SK-N-SH (cell line): ENCODE measurements around the gene RBPJL.

ENCODE experiments used
- EP300 ChIP-seq, 2 experiments: IDR thresholded peaks; 2 replicates each; pipeline versions ENCODE4 v1.4.0 to v1.6.1; 2012; ENCODE audit warnings: borderline replicate concordance in 1 of 2, low read depth in 1 of 2, low read length in 1 of 2
- EZH2phosphoT487 ChIP-seq: fragments of 200-600 bp; sonication (generic); IDR thresholded peaks from 2 replicates; pipeline ENCODE4 v1.6.1; 2017; ENCODE audit warnings: low read depth, mixed run types, mild to moderate bottlenecking, antibody characterized with exemption, moderate library complexity, borderline replicate concordance
- JUND ChIP-seq: IDR thresholded peaks from 2 replicates; pipeline ENCODE4 v1.4.0; 2012
- MXI1 ChIP-seq: IDR thresholded peaks from 2 replicates; pipeline ENCODE4 v1.6.1; 2012; ENCODE audit warnings: mild to moderate bottlenecking, low read depth, low read length, improper control_type of control experiment
- NFIC ChIP-seq: IDR thresholded peaks from 2 replicates; pipeline ENCODE4 v1.4.0; 2012; ENCODE audit warnings: borderline replicate concordance
- NRF1 ChIP-seq: IDR thresholded peaks from 2 replicates; pipeline ENCODE4 v1.6.1; 2012; ENCODE audit warnings: low read depth, mild to moderate bottlenecking, low read length
- TF ChIP-seq, protein P1 (sequence below): IDR thresholded peaks from 2 replicates; pipeline ENCODE4; 2012
- TF ChIP-seq, protein P2 (sequence below): fragments of 200-600 bp; sonication (generic); IDR thresholded peaks from 2 replicates; pipeline ENCODE4 v1.6.1; 2017; ENCODE audit warnings: antibody characterized with exemption, mild to moderate bottlenecking, moderate library complexity
- TF ChIP-seq, protein P3 (sequence below): fragments of 150-350 bp; IDR thresholded peaks from 2 replicates; pipeline ENCODE4 v1.6.1; 2017; ENCODE audit warnings: antibody characterized with exemption, low read length, low read depth, borderline replicate concordance
- TF ChIP-seq, protein P4 (sequence below): IDR thresholded peaks from 2 replicates; pipeline ENCODE4 v1.4.0; 2012; ENCODE audit warnings: low read depth
- TF ChIP-seq, protein P5 (sequence below): IDR thresholded peaks from 2 replicates; pipeline ENCODE4 v1.6.1; 2012; ENCODE audit warnings: mild to moderate bottlenecking, low read depth, low read length, moderate library complexity
- TF ChIP-seq, protein P6 (sequence below): IDR thresholded peaks from 2 replicates; pipeline ENCODE4 v1.4.0; 2012; ENCODE audit warnings: low read depth, borderline replicate concordance

DNA sequence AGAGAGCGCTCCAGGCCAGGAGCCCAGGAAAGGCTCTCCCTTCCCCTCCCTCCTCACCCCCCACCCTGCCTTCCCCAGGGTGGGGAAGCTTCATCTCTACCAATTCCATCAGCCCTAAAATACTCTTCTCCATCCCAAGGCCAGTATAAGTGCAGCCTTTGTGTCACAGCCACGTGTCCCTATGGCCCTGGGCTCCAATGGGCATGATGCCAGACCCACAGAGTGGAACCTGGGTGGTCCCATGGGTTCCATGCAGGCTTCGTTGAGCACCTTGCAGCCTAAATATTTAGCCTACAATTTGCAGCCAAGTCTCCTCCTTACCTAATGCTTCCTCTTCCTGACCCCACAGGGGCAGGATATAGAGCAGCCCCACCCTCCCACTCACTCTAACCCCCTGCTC lies 2.4 kb downstream of the RBPJL start:
- TF ChIP-seq, protein P1, sequence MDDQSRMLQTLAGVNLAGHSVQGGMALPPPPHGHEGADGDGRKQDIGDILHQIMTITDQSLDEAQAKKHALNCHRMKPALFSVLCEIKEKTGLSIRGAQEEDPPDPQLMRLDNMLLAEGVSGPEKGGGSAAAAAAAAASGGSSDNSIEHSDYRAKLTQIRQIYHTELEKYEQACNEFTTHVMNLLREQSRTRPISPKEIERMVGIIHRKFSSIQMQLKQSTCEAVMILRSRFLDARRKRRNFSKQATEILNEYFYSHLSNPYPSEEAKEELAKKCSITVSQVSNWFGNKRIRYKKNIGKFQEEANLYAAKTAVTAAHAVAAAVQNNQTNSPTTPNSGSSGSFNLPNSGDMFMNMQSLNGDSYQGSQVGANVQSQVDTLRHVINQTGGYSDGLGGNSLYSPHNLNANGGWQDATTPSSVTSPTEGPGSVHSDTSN = no peak
- TF ChIP-seq, protein P2, sequence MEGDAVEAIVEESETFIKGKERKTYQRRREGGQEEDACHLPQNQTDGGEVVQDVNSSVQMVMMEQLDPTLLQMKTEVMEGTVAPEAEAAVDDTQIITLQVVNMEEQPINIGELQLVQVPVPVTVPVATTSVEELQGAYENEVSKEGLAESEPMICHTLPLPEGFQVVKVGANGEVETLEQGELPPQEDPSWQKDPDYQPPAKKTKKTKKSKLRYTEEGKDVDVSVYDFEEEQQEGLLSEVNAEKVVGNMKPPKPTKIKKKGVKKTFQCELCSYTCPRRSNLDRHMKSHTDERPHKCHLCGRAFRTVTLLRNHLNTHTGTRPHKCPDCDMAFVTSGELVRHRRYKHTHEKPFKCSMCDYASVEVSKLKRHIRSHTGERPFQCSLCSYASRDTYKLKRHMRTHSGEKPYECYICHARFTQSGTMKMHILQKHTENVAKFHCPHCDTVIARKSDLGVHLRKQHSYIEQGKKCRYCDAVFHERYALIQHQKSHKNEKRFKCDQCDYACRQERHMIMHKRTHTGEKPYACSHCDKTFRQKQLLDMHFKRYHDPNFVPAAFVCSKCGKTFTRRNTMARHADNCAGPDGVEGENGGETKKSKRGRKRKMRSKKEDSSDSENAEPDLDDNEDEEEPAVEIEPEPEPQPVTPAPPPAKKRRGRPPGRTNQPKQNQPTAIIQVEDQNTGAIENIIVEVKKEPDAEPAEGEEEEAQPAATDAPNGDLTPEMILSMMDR = no peak
- TF ChIP-seq, protein P3, sequence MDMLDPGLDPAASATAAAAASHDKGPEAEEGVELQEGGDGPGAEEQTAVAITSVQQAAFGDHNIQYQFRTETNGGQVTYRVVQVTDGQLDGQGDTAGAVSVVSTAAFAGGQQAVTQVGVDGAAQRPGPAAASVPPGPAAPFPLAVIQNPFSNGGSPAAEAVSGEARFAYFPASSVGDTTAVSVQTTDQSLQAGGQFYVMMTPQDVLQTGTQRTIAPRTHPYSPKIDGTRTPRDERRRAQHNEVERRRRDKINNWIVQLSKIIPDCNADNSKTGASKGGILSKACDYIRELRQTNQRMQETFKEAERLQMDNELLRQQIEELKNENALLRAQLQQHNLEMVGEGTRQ = no peak
- TF ChIP-seq, protein P4, sequence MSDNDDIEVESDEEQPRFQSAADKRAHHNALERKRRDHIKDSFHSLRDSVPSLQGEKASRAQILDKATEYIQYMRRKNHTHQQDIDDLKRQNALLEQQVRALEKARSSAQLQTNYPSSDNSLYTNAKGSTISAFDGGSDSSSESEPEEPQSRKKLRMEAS = no peak
- TF ChIP-seq, protein P5, sequence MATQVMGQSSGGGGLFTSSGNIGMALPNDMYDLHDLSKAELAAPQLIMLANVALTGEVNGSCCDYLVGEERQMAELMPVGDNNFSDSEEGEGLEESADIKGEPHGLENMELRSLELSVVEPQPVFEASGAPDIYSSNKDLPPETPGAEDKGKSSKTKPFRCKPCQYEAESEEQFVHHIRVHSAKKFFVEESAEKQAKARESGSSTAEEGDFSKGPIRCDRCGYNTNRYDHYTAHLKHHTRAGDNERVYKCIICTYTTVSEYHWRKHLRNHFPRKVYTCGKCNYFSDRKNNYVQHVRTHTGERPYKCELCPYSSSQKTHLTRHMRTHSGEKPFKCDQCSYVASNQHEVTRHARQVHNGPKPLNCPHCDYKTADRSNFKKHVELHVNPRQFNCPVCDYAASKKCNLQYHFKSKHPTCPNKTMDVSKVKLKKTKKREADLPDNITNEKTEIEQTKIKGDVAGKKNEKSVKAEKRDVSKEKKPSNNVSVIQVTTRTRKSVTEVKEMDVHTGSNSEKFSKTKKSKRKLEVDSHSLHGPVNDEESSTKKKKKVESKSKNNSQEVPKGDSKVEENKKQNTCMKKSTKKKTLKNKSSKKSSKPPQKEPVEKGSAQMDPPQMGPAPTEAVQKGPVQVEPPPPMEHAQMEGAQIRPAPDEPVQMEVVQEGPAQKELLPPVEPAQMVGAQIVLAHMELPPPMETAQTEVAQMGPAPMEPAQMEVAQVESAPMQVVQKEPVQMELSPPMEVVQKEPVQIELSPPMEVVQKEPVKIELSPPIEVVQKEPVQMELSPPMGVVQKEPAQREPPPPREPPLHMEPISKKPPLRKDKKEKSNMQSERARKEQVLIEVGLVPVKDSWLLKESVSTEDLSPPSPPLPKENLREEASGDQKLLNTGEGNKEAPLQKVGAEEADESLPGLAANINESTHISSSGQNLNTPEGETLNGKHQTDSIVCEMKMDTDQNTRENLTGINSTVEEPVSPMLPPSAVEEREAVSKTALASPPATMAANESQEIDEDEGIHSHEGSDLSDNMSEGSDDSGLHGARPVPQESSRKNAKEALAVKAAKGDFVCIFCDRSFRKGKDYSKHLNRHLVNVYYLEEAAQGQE = no peak
- TF ChIP-seq NRF1 (no peak), NFIC (no peak), JUND (no peak), EP300 (IDR thresholded peaks at IDR 0.05; ENCODE audit: borderline replicate concordance in 1 of 2, low read depth in 1 of 2, low read length in 1 of 2) (no peak), MXI1 (no peak), EZH2phosphoT487 (no peak)
- TF ChIP-seq, protein P6, sequence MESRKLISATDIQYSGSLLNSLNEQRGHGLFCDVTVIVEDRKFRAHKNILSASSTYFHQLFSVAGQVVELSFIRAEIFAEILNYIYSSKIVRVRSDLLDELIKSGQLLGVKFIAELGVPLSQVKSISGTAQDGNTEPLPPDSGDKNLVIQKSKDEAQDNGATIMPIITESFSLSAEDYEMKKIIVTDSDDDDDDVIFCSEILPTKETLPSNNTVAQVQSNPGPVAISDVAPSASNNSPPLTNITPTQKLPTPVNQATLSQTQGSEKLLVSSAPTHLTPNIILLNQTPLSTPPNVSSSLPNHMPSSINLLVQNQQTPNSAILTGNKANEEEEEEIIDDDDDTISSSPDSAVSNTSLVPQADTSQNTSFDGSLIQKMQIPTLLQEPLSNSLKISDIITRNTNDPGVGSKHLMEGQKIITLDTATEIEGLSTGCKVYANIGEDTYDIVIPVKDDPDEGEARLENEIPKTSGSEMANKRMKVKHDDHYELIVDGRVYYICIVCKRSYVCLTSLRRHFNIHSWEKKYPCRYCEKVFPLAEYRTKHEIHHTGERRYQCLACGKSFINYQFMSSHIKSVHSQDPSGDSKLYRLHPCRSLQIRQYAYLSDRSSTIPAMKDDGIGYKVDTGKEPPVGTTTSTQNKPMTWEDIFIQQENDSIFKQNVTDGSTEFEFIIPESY = no peak
